ENCODE data around the gene IL12RB2. TPM values are rescaled to one million over a fixed set of nuclear protein-coding genes. Genes with fewer than 3 reads are reported as not detected.
A peak's percentile ranks its signal among the peaks of the same experiment; 100 is the strongest.

IL12RB2 gene
- total RNA-seq, 5 donors from 2014 or later (not counting 1 experiment from before 2014, with no cell fraction given): 1.3 to 3.5 (median 2.9) TPM

DNA sequence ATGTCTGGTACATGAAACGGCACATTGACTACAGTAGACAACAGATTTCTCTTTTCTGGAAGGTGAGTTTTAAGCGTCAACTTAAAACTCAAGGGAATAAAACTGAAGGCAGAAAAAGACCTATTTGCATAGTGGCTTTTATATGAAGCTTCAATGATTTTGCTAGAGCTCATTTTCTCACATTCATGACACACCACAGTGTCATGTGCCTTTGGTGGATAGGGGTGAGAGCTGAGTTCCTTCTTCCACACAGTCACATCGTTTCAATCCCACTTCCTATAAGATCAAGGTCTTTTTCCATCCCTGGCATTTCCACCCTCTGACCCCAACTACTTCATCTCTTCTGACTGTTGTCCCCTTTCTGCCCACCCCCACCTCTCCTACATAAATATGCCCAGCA is 31.0 kb downstream of the IL12RB2 start:
- H3K9me3 ChIP-seq: no peaks in the 10 kb centered on the region
- H3K27ac Mint-ChIP-seq: no peak overlapping the region
- no peak overlapping the region for H3K27ac ChIP-seq (ENCODE audit: low read length)
- H3K27me3 ChIP-seq (replicated peaks in 1 of 2; ENCODE audit: control insufficient read depth in 2 of 2, extremely low read depth in 1 of 2, insufficient read depth in 2 of 2, low read length in 1 of 2): no peaks in the 10 kb centered on the region
- no peaks in the 10 kb centered on the region for H3K27me3 Mint-ChIP-seq
- no peak overlapping the region for H3K4me3 ChIP-seq (ENCODE audit: control insufficient read depth in 1 of 2, extremely low read depth in 1 of 2, low read length in 1 of 2)
- H3K4me3 Mint-ChIP-seq: no peak overlapping the region
- H3K9me3 Mint-ChIP-seq: no peaks in the 10 kb centered on the region
- peaks cover 72 to 80% (median 72%) of the 10 kb centered on the region in 3 donors for H3K4me1 Mint-ChIP-seq
- 100% methylated on average over 1 of the region's 3 CpGs for WGBS (ENCODE audit: insufficient coverage)
- no peak for ATAC-seq (replicated peaks in 1 of 4)
- no peaks in the 10 kb centered on the region for H3K36me3 ChIP-seq (ENCODE audit: control insufficient read depth in 2 of 2, extremely low read depth in 1 of 2, insufficient read depth in 1 of 2, low read length in 1 of 2)
- CTCF ChIA-PET: interaction anchor here in 1 of 2 donors (0.6 kb wide), 2 partner anchors 104 to 126 kb away, joined by 3 read pairs; no protein-coding TSS in a partner anchor
- no peak for DNase-seq
- H3K36me3 Mint-ChIP-seq: no peaks in the 10 kb centered on the region
- H3K4me1 ChIP-seq (ENCODE audit: control insufficient read depth in 1 of 2, extremely low read depth in 1 of 2, insufficient read depth in 2 of 2, low read length in 2 of 2): peaks cover 20 to 24% of the 10 kb centered on the region in 2 experiments
- POLR2A ChIA-PET: interaction anchor here in 1 of 2 donors (0.6 to 0.7 kb wide), 2 partner anchors 51 to 88 kb away, joined by 3 to 6 read pairs; no protein-coding TSS in a partner anchor

DNA sequence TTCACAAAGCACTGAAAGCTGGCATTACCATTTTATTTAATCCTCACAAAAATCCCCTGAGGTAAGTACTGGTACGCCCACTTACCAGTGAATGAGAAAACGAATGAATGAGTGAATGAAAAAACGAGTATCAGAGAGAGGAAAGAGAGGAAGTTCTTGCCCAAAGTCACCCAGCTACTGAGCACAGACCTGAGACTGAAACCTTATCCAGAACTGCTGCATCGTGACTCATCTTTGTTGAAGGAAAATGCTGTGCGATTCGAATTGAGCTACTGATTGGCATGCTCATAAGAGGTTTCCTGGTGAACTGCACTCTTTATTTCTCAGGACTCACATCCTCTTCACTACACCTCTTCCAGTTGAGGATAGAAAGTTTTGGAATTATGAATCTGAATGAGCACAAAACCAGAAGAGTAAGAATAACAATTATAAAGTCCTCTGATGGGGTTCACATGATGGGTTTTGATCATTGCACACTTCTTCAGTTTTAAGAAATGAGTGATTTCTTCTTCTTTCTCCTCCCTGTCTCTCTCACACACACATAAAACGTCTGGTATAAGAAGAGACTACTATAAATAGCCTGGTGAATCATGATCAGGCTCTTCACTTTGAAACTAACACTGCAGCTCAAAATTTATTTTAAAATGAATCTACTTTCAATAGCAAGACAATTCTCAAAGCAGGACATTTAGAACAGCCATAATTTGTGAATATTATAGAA is 32.1 kb downstream of the IL12RB2 start:
- H3K4me3 Mint-ChIP-seq: no peak overlapping the region

DNA sequence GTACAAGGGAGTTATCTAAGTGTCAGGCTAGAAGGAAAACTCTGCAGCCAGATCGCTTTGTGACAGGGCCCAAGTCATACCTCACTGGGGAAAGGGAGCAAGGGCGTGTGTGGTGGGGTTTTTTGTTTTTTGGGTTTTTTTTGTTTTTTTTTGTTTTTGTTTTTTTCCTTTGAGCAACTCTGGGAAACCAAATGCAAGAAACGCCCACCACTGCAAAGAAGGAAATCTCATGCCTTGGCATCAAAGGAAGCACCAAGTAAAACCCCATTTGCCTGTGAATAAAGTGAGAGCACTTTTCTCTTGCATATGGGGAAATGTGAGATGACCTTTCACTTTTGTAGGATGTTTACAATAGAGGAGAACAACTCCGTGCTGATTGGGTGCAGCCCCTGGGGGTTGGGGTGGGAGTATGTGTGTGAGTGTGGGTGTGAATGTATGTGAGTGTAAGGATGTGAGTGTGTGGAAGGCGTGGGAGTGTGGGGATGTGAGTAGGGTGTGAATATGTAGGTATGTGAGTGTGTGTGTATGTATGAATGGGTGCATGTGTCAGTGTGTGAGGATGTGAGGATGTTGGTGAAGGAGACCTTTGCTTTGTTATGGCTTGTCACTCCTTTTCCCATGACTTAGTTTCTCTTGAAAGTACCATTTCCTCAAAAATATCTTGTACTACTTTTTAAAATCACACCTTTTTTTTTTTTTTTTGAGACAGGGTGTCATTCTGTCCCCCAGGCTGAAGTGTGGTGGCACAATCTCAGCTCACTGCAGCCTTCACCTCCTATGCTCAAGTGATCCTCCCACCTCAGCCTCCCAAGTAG is 34.6 kb downstream of the IL12RB2 start:
- H3K4me1 Mint-ChIP-seq: peaks cover 47 to 56% (median 50%) of the 10 kb centered on the region in 3 donors
- peak in 2 of 35 experiments; percentile 9 to 17 for DNase-seq

More for the DNA sequence above, 32.1 kb downstream of the IL12RB2 start:
- H3K9me3 Mint-ChIP-seq: no peaks in the 10 kb centered on the region
- ChIA-PET CTCF (interaction anchor here in 1 of 2 donors (0.7 kb wide), 2 partner anchors 9 to 190 kb away, joined by 3 to 4 read pairs; no protein-coding TSS in a partner anchor), POLR2A (interaction anchor here in 1 of 2 donors (0.5 to 0.7 kb wide), 2 partner anchors 67 to 89 kb away, joined by 3 to 4 read pairs; no protein-coding TSS in a partner anchor)
- no peaks in the 10 kb centered on the region for H3K27me3 Mint-ChIP-seq
- Histone ChIP-seq H3K4me3 (ENCODE audit: control insufficient read depth in 1 of 2, extremely low read depth in 1 of 2, low read length in 1 of 2) (no peak overlapping the region), H3K27ac (ENCODE audit: low read length) (no peak overlapping the region), H3K4me1 (ENCODE audit: control insufficient read depth in 1 of 2, extremely low read depth in 1 of 2, insufficient read depth in 2 of 2, low read length in 2 of 2) (peaks cover 19 to 21% of the 10 kb centered on the region in 2 experiments), H3K27me3 (replicated peaks in 1 of 2; ENCODE audit: control insufficient read depth in 2 of 2, extremely low read depth in 1 of 2, insufficient read depth in 2 of 2, low read length in 1 of 2) (no peaks in the 10 kb centered on the region), H3K9me3 (no peaks in the 10 kb centered on the region), H3K36me3 (ENCODE audit: control insufficient read depth in 2 of 2, extremely low read depth in 1 of 2, insufficient read depth in 1 of 2, low read length in 1 of 2) (no peaks in the 10 kb centered on the region)
- ATAC-seq (replicated peaks in 1 of 4): peak in 2 of 4 experiments; percentile 33 to 43
- peak overlapping the region; percentile 5 to 41 for H3K27ac Mint-ChIP-seq
- no peaks in the 10 kb centered on the region for H3K36me3 Mint-ChIP-seq
- no peak for DNase-seq
- WGBS (ENCODE audit: insufficient coverage): 41% methylated on average over 4 of the region's 7 CpGs
- peaks cover 72 to 75% (median 73%) of the 10 kb centered on the region in 3 donors for H3K4me1 Mint-ChIP-seq

DNA sequence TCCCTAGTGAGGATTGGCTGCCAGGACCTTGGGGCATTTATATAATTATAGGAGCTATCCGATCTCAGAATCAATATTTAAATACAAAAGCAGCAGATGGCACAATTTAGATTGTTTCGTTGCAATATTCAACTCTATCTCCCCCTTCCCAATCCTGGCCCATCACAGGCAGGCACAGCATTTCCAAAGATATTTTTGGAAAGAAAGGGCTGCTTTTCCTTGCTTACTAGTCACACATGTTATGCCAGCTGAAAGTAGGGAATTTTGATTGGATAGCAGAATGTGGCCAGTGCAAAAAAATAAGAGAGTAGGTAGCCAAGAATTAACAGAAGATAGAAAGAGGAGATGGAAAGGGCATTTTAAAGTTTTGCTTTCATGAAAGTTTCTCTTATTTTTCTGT is 37.9 kb downstream of the IL12RB2 start:
- no peak overlapping the region for H3K27ac ChIP-seq (ENCODE audit: low read length)
- peaks cover 2 to 9% of the 10 kb centered on the region in 2 experiments for H3K4me1 ChIP-seq (ENCODE audit: control insufficient read depth in 1 of 2, extremely low read depth in 1 of 2, insufficient read depth in 2 of 2, low read length in 2 of 2)
- no peaks in the 10 kb centered on the region for H3K27me3 ChIP-seq (replicated peaks in 1 of 2; ENCODE audit: control insufficient read depth in 2 of 2, extremely low read depth in 1 of 2, insufficient read depth in 2 of 2, low read length in 1 of 2)
- H3K4me3 ChIP-seq (ENCODE audit: control insufficient read depth in 1 of 2, extremely low read depth in 1 of 2, low read length in 1 of 2): no peak overlapping the region
- CTCF ChIA-PET: interaction anchor here (0.7 kb wide), 2 partner anchors 9 to 117 kb away, joined by 3 to 4 read pairs; no protein-coding TSS in a partner anchor
- Mint-ChIP-seq H3K27ac (no peak overlapping the region), H3K27me3 (no peaks in the 10 kb centered on the region), H3K36me3 (peaks cover 2% of the 10 kb centered on the region), H3K4me1 (peaks cover 27 to 30% (median 27%) of the 10 kb centered on the region in 3 donors), H3K4me3 (no peak overlapping the region), H3K9me3 (no peaks in the 10 kb centered on the region)
- H3K36me3 ChIP-seq (ENCODE audit: control insufficient read depth in 2 of 2, extremely low read depth in 1 of 2, insufficient read depth in 1 of 2, low read length in 1 of 2): no peaks in the 10 kb centered on the region
- POLR2A ChIA-PET: no interaction called here
- no peaks in the 10 kb centered on the region for H3K9me3 ChIP-seq
- no peak for ATAC-seq (replicated peaks in 1 of 4)
- no peak for DNase-seq
- no CpG with 5 or more reads among the region's 2 CpGs for WGBS (ENCODE audit: insufficient coverage)

More for the DNA sequence above, 34.6 kb downstream of the IL12RB2 start:
- Histone ChIP-seq H3K4me3 (ENCODE audit: control insufficient read depth in 1 of 2, extremely low read depth in 1 of 2, low read length in 1 of 2) (no peak overlapping the region), H3K9me3 (no peaks in the 10 kb centered on the region), H3K4me1 (ENCODE audit: control insufficient read depth in 1 of 2, extremely low read depth in 1 of 2, insufficient read depth in 2 of 2, low read length in 2 of 2) (peaks cover 9% of the 10 kb centered on the region in 2 experiments), H3K27me3 (replicated peaks in 1 of 2; ENCODE audit: control insufficient read depth in 2 of 2, extremely low read depth in 1 of 2, insufficient read depth in 2 of 2, low read length in 1 of 2) (no peaks in the 10 kb centered on the region), H3K27ac (ENCODE audit: low read length) (no peak overlapping the region), H3K36me3 (ENCODE audit: control insufficient read depth in 2 of 2, extremely low read depth in 1 of 2, insufficient read depth in 1 of 2, low read length in 1 of 2) (no peaks in the 10 kb centered on the region)
- H3K36me3 Mint-ChIP-seq: no peaks in the 10 kb centered on the region
- WGBS (ENCODE audit: insufficient coverage): 39% methylated on average over 3 of the region's 5 CpGs
- CTCF ChIA-PET: no interaction called here
- no peaks in the 10 kb centered on the region for H3K27me3 Mint-ChIP-seq
- H3K9me3 Mint-ChIP-seq: no peaks in the 10 kb centered on the region
- peak overlapping the region in 1 of 2 donors; percentile 35 for H3K27ac Mint-ChIP-seq
- POLR2A ChIA-PET: interaction anchor here in 1 of 2 donors (0.7 kb wide), 1 partner anchor 9 kb away, joined by 6 read pairs; no protein-coding TSS in a partner anchor
- ATAC-seq (replicated peaks in 1 of 4): peak in 2 of 4 experiments; percentile 20 to 26
- no peak overlapping the region for H3K4me3 Mint-ChIP-seq

DNA sequence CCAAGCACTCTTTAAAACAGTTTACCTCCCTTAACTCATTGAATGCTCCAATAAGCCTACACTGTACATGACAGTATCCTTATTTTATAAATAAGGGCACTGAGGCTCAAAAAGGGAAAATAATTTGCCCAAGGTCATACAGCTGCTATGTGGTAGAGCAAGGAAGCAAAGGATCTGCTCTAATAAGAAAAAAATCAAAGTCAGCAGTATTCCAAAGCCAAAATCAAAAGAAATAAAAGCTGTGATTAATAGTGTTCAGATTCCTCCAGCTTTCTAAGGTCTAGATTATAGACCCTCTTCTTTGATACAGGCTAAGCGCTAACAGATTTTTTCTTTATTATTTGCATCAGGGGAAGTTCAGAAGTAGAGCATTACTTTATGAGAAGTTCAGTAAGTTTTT is 39.3 kb downstream of the IL12RB2 start:
- ChIA-PET CTCF (no interaction called here), POLR2A (no interaction called here)
- Histone ChIP-seq H3K4me3 (ENCODE audit: control insufficient read depth in 1 of 2, extremely low read depth in 1 of 2, low read length in 1 of 2) (no peak overlapping the region), H3K9me3 (no peaks in the 10 kb centered on the region), H3K27me3 (replicated peaks in 1 of 2; ENCODE audit: control insufficient read depth in 2 of 2, extremely low read depth in 1 of 2, insufficient read depth in 2 of 2, low read length in 1 of 2) (no peaks in the 10 kb centered on the region), H3K27ac (ENCODE audit: low read length) (no peak overlapping the region), H3K36me3 (ENCODE audit: control insufficient read depth in 2 of 2, extremely low read depth in 1 of 2, insufficient read depth in 1 of 2, low read length in 1 of 2) (no peaks in the 10 kb centered on the region), H3K4me1 (ENCODE audit: control insufficient read depth in 1 of 2, extremely low read depth in 1 of 2, insufficient read depth in 2 of 2, low read length in 2 of 2) (peaks cover 2 to 5% of the 10 kb centered on the region in 2 experiments)
- no peak overlapping the region for H3K27ac Mint-ChIP-seq
- H3K36me3 Mint-ChIP-seq: peaks cover 2% of the 10 kb centered on the region
- DNase-seq (no peak), ATAC-seq (replicated peaks in 1 of 4) (no peak)
- H3K4me3 Mint-ChIP-seq: no peak overlapping the region
- no CpG with 5 or more reads among the region's 1 CpG for WGBS (ENCODE audit: insufficient coverage)
- H3K9me3 Mint-ChIP-seq: no peaks in the 10 kb centered on the region
- peaks cover 16 to 18% (median 18%) of the 10 kb centered on the region in 3 donors for H3K4me1 Mint-ChIP-seq
- H3K27me3 Mint-ChIP-seq: no peaks in the 10 kb centered on the region

All from T-cell (primary cell).